K562 (cell line): ENCODE results near the gene SMARCA4. TPM values are rescaled to one million over a fixed set of nuclear protein-coding genes. Genes with fewer than 3 reads are reported as not detected.

Source experiments
- ATAC-seq: fragments of 200-7000 bp; cut with Tn5 transposase; 3 replicates; pipeline ENCODE4 v1.9.1; 2020; ENCODE audit warnings: moderate library complexity
- BruUV-seq: library from RNA; stranded (reverse); fragments of 400-500 nt; replicated peaks from 2 replicates; lab custom pipeline; 2021; lab: Mats Ljungman, UMichigan
- CTCF ChIA-PET: fragments of 300-600 bp; formaldehyde crosslinking; extraction: SDS; loops from one replicate; lab custom pipeline; 2021; ENCODE audit warnings: low intra/inter-chr PET ratio; lab: Yijun Ruan, JAX
- POLR2A ChIA-PET: fragments of 300-600, 350-650 bp; sonication (Branson Sonifier 250); formaldehyde crosslinking; extraction: SDS; loops from one replicate; lab custom pipeline; 2021; ENCODE audit warnings: antibody characterized with exemption, inconsistent platforms; lab: Yijun Ruan, JAX
- DNase-seq, 4 experiments: peaks; one replicate each; pipeline versions ENCODE4 v3.0.0 to v3.0.0-alpha.2; 2011 to 2018; ENCODE audit warnings: low spot score in 3 of 4, mixed read lengths in 3 of 4; ENCODE audit errors: extremely low read depth in 1 of 4
- FAIRE-seq: peaks from 2 replicates; lab custom pipeline; 2011; peaks lifted over from hg19 to GRCh38; lab: Jason Lieb, UNC
- H2AFZ ChIP-seq: 2 replicates; pipeline ENCODE4 v1.6.0; 2011; ENCODE audit warnings: low read depth, low read length, control low read depth, inconsistent platforms
- H3K27ac ChIP-seq: fragments of 200-600 bp; 3 replicates; pipeline ENCODE4 v1.8.0; 2011; ENCODE audit warnings: low read depth, mild to moderate bottlenecking, control low read depth, inconsistent platforms, low read length, moderate library complexity, mixed read lengths; ENCODE audit errors: extremely low read depth
- H3K27me3 ChIP-seq, 2 experiments: fragments of 300-600 bp in 1 of 2; 2 replicates in 1 of 2; 3 replicates in 1 of 2; pipeline versions ENCODE4 v1.6.0 to v1.8.0; 2011; ENCODE audit warnings: inconsistent platforms in 2 of 2, low read length in 2 of 2, mild to moderate bottlenecking in 1 of 2, mixed read lengths in 1 of 2, moderate library complexity in 1 of 2; ENCODE audit not compliant: control insufficient read depth in 2 of 2, insufficient read depth in 2 of 2
- H3K36me3 ChIP-seq: fragments of 300-600 bp; 3 replicates; pipeline ENCODE4 v1.8.0; 2011; ENCODE audit warnings: mild to moderate bottlenecking, low read length, inconsistent platforms; ENCODE audit not compliant: control insufficient read depth, insufficient read depth
- H3K4me1 ChIP-seq, 2 experiments: fragments of 200-600 bp in 1 of 2; replicated peaks in 1 of 2; 2 replicates in 1 of 2; 3 replicates in 1 of 2; pipeline versions ENCODE4 v1.5.1 to v1.8.0; 2011; ENCODE audit warnings: inconsistent platforms in 2 of 2, low read length in 2 of 2, mild to moderate bottlenecking in 1 of 2, mixed read lengths in 1 of 2, moderate library complexity in 1 of 2; ENCODE audit not compliant: control insufficient read depth in 2 of 2, insufficient read depth in 2 of 2
- H3K4me2 ChIP-seq: 2 replicates; pipeline ENCODE4 v1.6.1; 2011; ENCODE audit warnings: low read length, control low read depth, inconsistent platforms, mixed read lengths; ENCODE audit not compliant: insufficient read depth
- H3K4me3 ChIP-seq: fragments of 200-600 bp; sonication (generic), shearing (Covaris generic); 2 replicates; pipeline ENCODE4 v1.5.1; 2016; ENCODE audit warnings: control low read depth, inconsistent platforms
- H3K79me2 ChIP-seq: fragments of 200-600 bp; 3 replicates; pipeline ENCODE4 v1.8.0; 2011; ENCODE audit warnings: low read length, inconsistent platforms; ENCODE audit not compliant: control insufficient read depth, insufficient read depth
- H3K9ac ChIP-seq, 2 experiments: 2 replicates each; pipeline versions ENCODE4 v1.6.0 to v1.6.1; 2011; ENCODE audit warnings: low read depth in 2 of 2, low read length in 2 of 2, control low read depth in 1 of 2, inconsistent platforms in 1 of 2, mild to moderate bottlenecking in 1 of 2, mixed read lengths in 1 of 2; ENCODE audit not compliant: insufficient read depth in 1 of 2
- H3K9me1 ChIP-seq: one replicate; pipeline ENCODE4 v1.6.0; 2011; ENCODE audit warnings: inconsistent platforms, mild to moderate bottlenecking, low read length, moderate library complexity; ENCODE audit not compliant: control insufficient read depth, insufficient read depth
- H3K9me3 ChIP-seq: replicated peaks from 2 replicates; pipeline ENCODE4 v1.5.1; 2011; ENCODE audit warnings: low read depth, low read length, inconsistent platforms; ENCODE audit not compliant: control insufficient read depth, insufficient read depth
- H4K20me1 ChIP-seq: replicated peaks from 2 replicates; pipeline ENCODE4 v1.6.1; 2011; ENCODE audit warnings: low read length, inconsistent platforms, mixed read lengths; ENCODE audit not compliant: control insufficient read depth, insufficient read depth
- COPS2 ChIP-seq: fragments of 450-650 bp; conservative IDR thresholded peaks from 2 replicates; pipeline ENCODE4 v1.6.1; 2016; ENCODE audit warnings: mild to moderate bottlenecking, moderate library complexity
- KDM4B ChIP-seq, 2 experiments: fragments of 450-650 bp in 1 of 2; sonication (generic) in 1 of 2; IDR thresholded peaks; 2 replicates each; pipeline ENCODE4 v1.6.1; 2016 to 2017; ENCODE audit warnings: borderline replicate concordance in 2 of 2, antibody characterized with exemption in 1 of 2, low read depth in 1 of 2, mild to moderate bottlenecking in 1 of 2
- MCM3 ChIP-seq: fragments of 450-650 bp; IDR thresholded peaks from 2 replicates; pipeline ENCODE4 v1.6.1; 2016
- NR3C1 ChIP-seq: sonication (generic); formaldehyde crosslinking; IDR thresholded peaks from 2 replicates; pipeline ENCODE4 v1.8.1; 2022; ENCODE audit warnings: missing genetic modification reagents
- WGBS: fragments of 100-300 bp; shearing (Covaris generic); methylation state at CpG from one replicate; pipeline ENCODE4 v1.1.6; 2016; ENCODE audit warnings: low coverage, mixed read lengths; ENCODE audit not compliant: insufficient coverage; ENCODE audit errors: missing lambda C conversion rate; 5-methylcytosine and 5-hydroxymethylcytosine counted together
- in situ Hi-C: fragments of 300-500 bp; cut with MboI; formaldehyde crosslinking; loops from 4 replicates; pipeline ENCODE4 v1.15.0; 2018; ENCODE audit warnings: inconsistent platforms, mixed read lengths
- intact Hi-C: fragments of 100-400 bp; cut with micrococcal nuclease; formaldehyde crosslinking; loops from 2 replicates; pipeline ENCODE4 v1.14.2; 2022
- polyA plus RNA-seq, 8 experiments: library from polyadenylated mRNA; depleted of rRNA in 4 of 8; stranded (reverse) in 5 of 8; unstranded in 3 of 8; fragments of >200 nt; fragmentation: Nextera tagmentation in 2 of 8; fragmentation: Illumina TruSeq in 1 of 8; extraction: Ambion mirVana in 2 of 8; extraction: Trizol in 1 of 8; gene quantifications; 2 replicates each; pipeline versions ENCODE4 v1.2.1 to v1.2.3, GENCODE V29; 2011 to 2014; ENCODE audit warnings: inconsistent platforms in 1 of 8, missing spikeins in 1 of 8
- total RNA-seq, 7 experiments: library from RNA; depleted of rRNA in 6 of 7; stranded (reverse); fragments of >200 nt in 6 of 7; fragmentation: Illumina TruSeq in 2 of 7; extraction: Trizol in 2 of 7; gene quantifications; 2 replicates each; pipeline versions ENCODE4 v1.2.1 to v1.2.3, GENCODE V29; 2011 to 2021; ENCODE audit warnings: low replicate concordance in 1 of 7

Gene SMARCA4
- total and polyA plus RNA-seq, 9 of the 15 experiments (the other 6 are each of a cell fraction or from before 2014, with no cell fraction given) = 19.3 to 207 (median 52.1) TPM

- H3K4me2 ChIP-seq = no peak overlapping the region
- TF ChIP-seq KDM4B (IDR thresholded peaks at IDR 0.05; ENCODE audit: borderline replicate concordance in 2 of 2, low read depth in 1 of 2) (no peak), NR3C1 (CRISPR knock-in tag) (no peak), COPS2 (no peak), MCM3 (no peak)
- intact Hi-C loops = no loop called here
These were observed 15.5 kb downstream of the SMARCA4 start for GRCh38 chr19:10976131-10976892.

More at GRCh38 chr19:10976131-10976892, 15.5 kb downstream of the SMARCA4 start:
- in situ Hi-C loops = no loop called here
- H3K4me3 ChIP-seq = no peak overlapping the region
- peaks cover 29% of the 10 kb centered on the region; the same call in 2 of the 3 replicates for H3K36me3 ChIP-seq
- DNase-seq (peak in 1 of 4 experiments; percentile 11), FAIRE-seq (no peak), ATAC-seq (no peak; the same call in 1 of the 3 replicates)
- peaks cover 4% of the 10 kb centered on the region for H3K9me1 ChIP-seq
- H3K27ac ChIP-seq = no peak overlapping the region; the same call in 2 of the 3 replicates
- 83% methylated on average over 16 of the region's 19 CpGs for WGBS
- H4K20me1 ChIP-seq = peaks cover 15% of the 10 kb centered on the region
- H3K4me1 ChIP-seq = peaks cover 0 to 10% of the 10 kb centered on the region in 2 experiments; a peak in 2 of 5 replicates
- peak overlapping the region in 1 of 2 experiments; percentile 82; a peak in 1 of 4 replicates for H3K9ac ChIP-seq
- CTCF ChIA-PET = no interaction called here
- peaks cover 94% of the 10 kb centered on the region for H3K79me2 ChIP-seq
- BruUV-seq = no TSS peak
- H3K9me3 ChIP-seq = no peaks in the 10 kb centered on the region; the same call in 1 of the 2 replicates
- POLR2A ChIA-PET = interaction anchor here (0.6 to 1.5 kb wide), 3 partner anchors 14 to 253 kb away, joined by 3 to 5 read pairs (median 5); partner anchors contain the start of gene SMARCA4
- no peak overlapping the region for H2AFZ ChIP-seq
- no peaks in the 10 kb centered on the region for H3K27me3 ChIP-seq
